Body of pancreas (tissue), 4 donors: ENCODE results near the gene CCDC80. TPM values are rescaled to one million over a fixed set of nuclear protein-coding genes. Genes with fewer than 3 reads are reported as not detected.

Source experiments
- ATAC-seq: fragments of 150-250 bp; one replicate; pipeline ENCODE4 v1.9.1; 2016
- DNase-seq, 4 donors: peaks; one replicate each; pipeline ENCODE4 v3.0.0-alpha.2; 2019
- H3K27ac ChIP-seq, 4 donors: fragments of 200-600 bp; sonication (generic); 1 replicate in 3 of 4; 2 replicates in 1 of 4; pipeline versions ENCODE4 v1.5.1 to v1.6.1; 2016 to 2019; ENCODE audit warnings: mild to moderate bottlenecking in 1 of 4, mixed read lengths in 1 of 4, moderate library complexity in 1 of 4
- H3K27me3 ChIP-seq, 2 donors: fragments of 200-600 bp; sonication (generic); one replicate each; pipeline ENCODE4 v1.6.0; 2016; ENCODE audit warnings: mild to moderate bottlenecking in 1 of 2
- H3K36me3 ChIP-seq, 2 donors: fragments of 200-600 bp; sonication (generic); replicated peaks in 1 of 2; 2 replicates each; pipeline ENCODE4 v1.5.1; 2016; ENCODE audit warnings: low read depth in 2 of 2; ENCODE audit not compliant: insufficient read depth in 1 of 2
- H3K4me1 ChIP-seq: fragments of 200-600 bp; sonication (generic); one replicate; pipeline ENCODE4 v1.6.0; 2016
- H3K4me3 ChIP-seq, 2 donors: fragments of 200-600 bp; sonication (generic); 1 replicate in 1 of 2; 2 replicates in 1 of 2; pipeline ENCODE4 v1.5.1; 2016 to 2019
- H3K9me3 ChIP-seq, 3 donors: fragments of 200-600 bp; sonication (generic); 1 replicate in 2 of 3; 2 replicates in 1 of 3; pipeline ENCODE4 v1.5.1; 2016
- CTCF ChIP-seq, 7 experiments: fragments of 450-650 bp in 4 of 7; fragments of 200-600 bp in 3 of 7; sonication (generic) in 3 of 7; IDR thresholded peaks; one replicate each; pipeline ENCODE4 v1.5.1; 2016 to 2019; ENCODE audit warnings: antibody characterized with exemption in 7 of 7
- POLR2A ChIP-seq, 3 donors: fragments of 450-650 bp; IDR thresholded peaks; one replicate each; pipeline ENCODE4 v1.6.1; 2016; ENCODE audit warnings: antibody characterized with exemption in 3 of 3, mild to moderate bottlenecking in 2 of 3
- WGBS, 2 donors: methylation state at CpG; one replicate each; pipeline ENCODE4 v1.1.5; 2017; 5-methylcytosine and 5-hydroxymethylcytosine counted together
- intact Hi-C: fragments of 100-400 bp; cut with DNase I; formaldehyde crosslinking; loops from one replicate; pipeline ENCODE4 v1.15.1; 2023
- total RNA-seq, 2 donors: library from RNA; depleted of rRNA; stranded (reverse); fragments of >200 nt; gene quantifications; one replicate each; pipeline ENCODE4 v1.1.0, GENCODE V29; 2016

The CCDC80 gene
- total RNA-seq, 2 donors from 2014 or later: 17.4 to 25.1 TPM

- Histone ChIP-seq H3K36me3 (no peaks in the 10 kb centered on the region), H3K9me3 (no peaks in the 10 kb centered on the region), H3K27ac (no peak overlapping the region), H3K4me1 (peaks cover 13% of the 10 kb centered on the region), H3K4me3 (no peak overlapping the region), H3K27me3 (no peaks in the 10 kb centered on the region)
- DNase-seq (no peak), ATAC-seq (no peak)
- intact Hi-C loops: no loop called here
- 83 to 92% methylated on average over 14 to 17 of the region's 17 CpGs for WGBS, 2 donors
- no peak for TF ChIP-seq POLR2A (IDR thresholded peaks at IDR 0.05)
- no peak for TF ChIP-seq CTCF (IDR thresholded peaks at IDR 0.05)
Measured at GRCh38 chr3:112638327-112639020, 2.5 kb downstream of the CCDC80 start.

DNA sequence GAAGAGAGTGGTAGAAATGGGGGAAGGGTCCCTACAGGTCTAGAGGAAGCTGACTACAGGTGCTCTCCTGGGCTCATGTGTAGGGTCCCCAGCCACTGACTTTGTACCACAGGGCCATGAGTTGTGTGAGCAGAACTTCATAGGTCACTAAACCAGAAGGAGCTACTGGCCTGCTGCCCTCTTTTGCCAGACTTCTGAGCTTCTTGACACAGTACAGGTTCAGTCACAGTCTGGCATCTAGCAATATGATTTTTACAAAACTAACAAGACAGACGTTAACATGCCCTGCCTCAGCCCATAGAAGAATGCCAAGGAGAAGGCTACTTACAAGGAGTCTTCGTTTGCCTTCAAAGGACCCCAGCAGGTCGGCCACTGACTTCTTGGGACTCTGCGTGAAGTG lies 3.2 kb downstream of the CCDC80 start:
- WGBS, 2 donors: 71 to 75% methylated on average over 4 of the region's 4 CpGs
- Histone ChIP-seq H3K27ac (no peak overlapping the region), H3K4me3 (no peak overlapping the region), H3K36me3 (no peaks in the 10 kb centered on the region), H3K9me3 (no peaks in the 10 kb centered on the region), H3K4me1 (peaks cover 13% of the 10 kb centered on the region), H3K27me3 (no peaks in the 10 kb centered on the region)
- intact Hi-C loops: no loop called here
- TF ChIP-seq POLR2A (IDR thresholded peaks at IDR 0.05) (no peak), CTCF (IDR thresholded peaks at IDR 0.05) (no peak)
- DNase-seq: no peak
- ATAC-seq: no peak

DNA sequence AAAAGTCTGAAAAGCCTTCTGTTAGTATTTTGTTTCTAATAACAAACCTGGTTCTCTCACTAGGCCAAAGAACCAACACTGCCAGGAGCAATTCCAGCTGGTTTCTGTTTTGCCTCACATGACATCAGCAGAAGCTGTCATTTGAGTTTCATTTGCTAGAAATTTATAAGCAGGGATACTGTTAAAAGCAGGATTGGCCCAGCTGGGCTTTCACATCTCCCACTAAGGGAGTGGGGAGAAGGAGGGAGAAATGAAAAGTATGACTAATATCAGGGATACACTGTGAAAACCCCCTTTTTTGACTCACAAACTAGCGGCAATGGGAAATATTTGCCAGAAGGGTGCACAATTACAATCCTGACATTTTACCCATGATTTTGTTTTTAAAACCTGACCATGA lies 5.3 kb downstream of the CCDC80 start:
- H3K27ac ChIP-seq: peak overlapping the region in 2 of 4 donors; percentile 4 to 43
- H3K27me3 ChIP-seq: no peaks in the 10 kb centered on the region
- peak in 1 of 4 donors; percentile 27 for DNase-seq
- 60 to 81% methylated on average over 1 of the region's 1 CpG for WGBS, 2 donors
- H3K4me3 ChIP-seq: no peak overlapping the region
- no peaks in the 10 kb centered on the region for H3K9me3 ChIP-seq
- TF ChIP-seq POLR2A (IDR thresholded peaks at IDR 0.05) (no peak), CTCF (IDR thresholded peaks at IDR 0.05) (no peak)
- no peaks in the 10 kb centered on the region for H3K4me1 ChIP-seq
- peak; percentile 49 for ATAC-seq
- no peaks in the 10 kb centered on the region for H3K36me3 ChIP-seq
- intact Hi-C loops: no loop called here

- intact Hi-C loops: no loop called here
- H3K27me3 ChIP-seq: no peaks in the 10 kb centered on the region
- no peaks in the 10 kb centered on the region for H3K4me1 ChIP-seq
- no peak overlapping the region for H3K4me3 ChIP-seq
- 76 to 79% methylated on average over 4 of the region's 4 CpGs for WGBS, 2 donors
- ATAC-seq: no peak
- TF ChIP-seq CTCF (IDR thresholded peaks at IDR 0.05) (no peak), POLR2A (IDR thresholded peaks at IDR 0.05) (no peak)
- peak overlapping the region in 1 of 4 donors; percentile 43 for H3K27ac ChIP-seq
- no peak for DNase-seq
- no peaks in the 10 kb centered on the region for H3K36me3 ChIP-seq
- no peaks in the 10 kb centered on the region for H3K9me3 ChIP-seq
Measured at GRCh38 chr3:112634786-112635541, 6.0 kb downstream of the CCDC80 start.
